GM12872 (cell line): Measurements from ENCODE around the gene IP6K1.
A peak's percentile ranks its signal among the peaks of the same experiment; 100 is the strongest.

Source experiments
- TF ChIP-seq, protein P1 (sequence below): IDR thresholded peaks from 3 replicates; pipeline ENCODE4 v1.5.1; 2011; ENCODE audit warnings: low read depth, mild to moderate bottlenecking, low read length, moderate library complexity; ENCODE audit not compliant: insufficient read depth

Gene IP6K1

DNA sequence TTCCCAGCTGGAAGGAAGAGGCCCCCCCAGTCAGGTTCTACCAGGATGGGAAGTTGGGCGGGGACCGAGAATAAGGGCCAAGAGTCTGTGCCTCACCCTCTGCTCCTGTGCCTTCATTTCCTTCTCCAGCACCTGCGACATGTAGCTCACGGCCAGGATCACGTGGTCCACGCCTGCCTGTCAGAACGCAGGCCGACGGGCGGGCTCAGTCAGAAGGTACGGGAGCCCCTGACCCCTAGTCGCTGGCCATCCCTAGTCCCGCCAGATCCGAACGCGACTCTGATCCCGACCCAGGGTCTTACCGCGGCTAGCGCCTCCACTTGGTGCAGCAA, 63.1 kb downstream of the IP6K1 start:
- TF ChIP-seq, protein P1, sequence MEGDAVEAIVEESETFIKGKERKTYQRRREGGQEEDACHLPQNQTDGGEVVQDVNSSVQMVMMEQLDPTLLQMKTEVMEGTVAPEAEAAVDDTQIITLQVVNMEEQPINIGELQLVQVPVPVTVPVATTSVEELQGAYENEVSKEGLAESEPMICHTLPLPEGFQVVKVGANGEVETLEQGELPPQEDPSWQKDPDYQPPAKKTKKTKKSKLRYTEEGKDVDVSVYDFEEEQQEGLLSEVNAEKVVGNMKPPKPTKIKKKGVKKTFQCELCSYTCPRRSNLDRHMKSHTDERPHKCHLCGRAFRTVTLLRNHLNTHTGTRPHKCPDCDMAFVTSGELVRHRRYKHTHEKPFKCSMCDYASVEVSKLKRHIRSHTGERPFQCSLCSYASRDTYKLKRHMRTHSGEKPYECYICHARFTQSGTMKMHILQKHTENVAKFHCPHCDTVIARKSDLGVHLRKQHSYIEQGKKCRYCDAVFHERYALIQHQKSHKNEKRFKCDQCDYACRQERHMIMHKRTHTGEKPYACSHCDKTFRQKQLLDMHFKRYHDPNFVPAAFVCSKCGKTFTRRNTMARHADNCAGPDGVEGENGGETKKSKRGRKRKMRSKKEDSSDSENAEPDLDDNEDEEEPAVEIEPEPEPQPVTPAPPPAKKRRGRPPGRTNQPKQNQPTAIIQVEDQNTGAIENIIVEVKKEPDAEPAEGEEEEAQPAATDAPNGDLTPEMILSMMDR, result no peak

DNA sequence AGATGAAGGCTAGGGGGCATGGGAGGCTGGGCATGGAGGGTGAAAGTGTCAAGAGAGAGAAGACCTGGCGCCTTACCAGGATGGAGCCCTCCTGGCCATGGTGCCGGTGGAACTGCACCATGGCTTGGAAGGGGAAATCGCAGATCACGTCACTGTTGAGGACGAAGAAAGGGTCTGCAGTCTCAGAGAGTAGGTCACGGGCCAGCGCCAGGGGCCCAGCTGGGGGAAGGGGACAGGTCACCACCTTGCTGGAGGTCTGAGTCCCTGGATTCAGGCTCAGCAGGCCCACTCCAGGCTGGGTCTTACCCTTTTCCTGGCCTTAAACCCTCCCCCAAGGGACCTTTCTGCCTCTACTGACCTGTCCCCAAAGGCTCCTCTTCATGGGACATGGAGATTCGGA, 63.4 kb downstream of the IP6K1 start:
- TF ChIP-seq, protein P1, result no peak

DNA sequence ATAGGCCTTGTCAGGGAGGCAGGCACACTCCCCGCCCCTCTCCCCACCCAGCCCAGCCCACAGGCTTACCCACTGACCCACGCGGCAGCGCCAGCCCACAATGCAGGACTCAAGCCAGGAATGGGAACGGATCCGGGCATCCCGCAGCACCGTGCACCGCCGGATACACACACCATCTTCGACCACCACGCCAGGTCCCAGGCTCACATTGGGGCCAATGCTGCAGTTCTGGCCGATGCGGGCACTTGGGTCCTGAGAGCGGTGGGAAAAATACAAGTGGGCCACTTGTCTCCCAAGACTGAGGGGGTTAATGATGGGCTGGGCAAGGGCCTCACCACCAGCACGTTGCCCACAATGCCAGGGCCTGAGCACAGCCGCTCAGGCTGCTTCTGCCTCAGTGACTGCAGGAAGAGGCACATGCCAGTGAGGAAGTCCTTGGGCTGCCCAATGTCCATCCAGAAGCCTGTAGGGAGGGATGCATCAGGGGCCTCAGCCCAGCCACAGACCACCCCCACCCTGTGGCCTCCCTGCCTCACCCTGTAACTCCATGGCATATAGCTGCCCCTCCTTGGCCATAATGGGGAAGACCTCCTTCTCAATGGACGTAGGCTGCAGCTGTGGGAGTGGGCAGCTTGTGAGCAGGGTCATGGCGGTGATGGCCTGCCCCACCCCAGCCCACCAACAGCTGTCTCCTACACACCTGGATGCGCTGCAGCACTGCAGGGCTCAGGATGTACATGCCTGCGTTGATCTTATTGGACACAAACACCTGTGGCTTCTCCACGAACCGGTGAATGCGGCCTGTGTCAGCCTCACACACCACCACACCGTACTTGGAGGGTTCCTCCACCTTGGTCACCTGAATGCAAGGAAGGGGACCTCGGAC, 64.2 kb downstream of the IP6K1 start:
- TF ChIP-seq, protein P1, result no peak

DNA sequence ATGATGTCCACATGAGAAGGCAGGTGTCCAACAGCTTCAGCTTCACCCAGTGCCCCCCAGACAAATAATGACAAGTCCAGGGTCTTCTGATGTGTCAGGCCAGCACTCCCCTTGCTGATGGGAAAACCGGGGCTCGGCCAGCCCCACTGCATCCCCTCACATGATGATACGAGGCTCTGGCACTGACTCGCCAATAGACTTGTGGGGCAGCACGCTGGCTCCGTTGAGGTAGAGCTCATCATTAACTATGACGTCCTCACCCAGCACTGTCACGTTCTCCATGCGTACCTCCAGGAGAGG, 64.8 kb downstream of the IP6K1 start:
- TF ChIP-seq, protein P1, result no peak

DNA sequence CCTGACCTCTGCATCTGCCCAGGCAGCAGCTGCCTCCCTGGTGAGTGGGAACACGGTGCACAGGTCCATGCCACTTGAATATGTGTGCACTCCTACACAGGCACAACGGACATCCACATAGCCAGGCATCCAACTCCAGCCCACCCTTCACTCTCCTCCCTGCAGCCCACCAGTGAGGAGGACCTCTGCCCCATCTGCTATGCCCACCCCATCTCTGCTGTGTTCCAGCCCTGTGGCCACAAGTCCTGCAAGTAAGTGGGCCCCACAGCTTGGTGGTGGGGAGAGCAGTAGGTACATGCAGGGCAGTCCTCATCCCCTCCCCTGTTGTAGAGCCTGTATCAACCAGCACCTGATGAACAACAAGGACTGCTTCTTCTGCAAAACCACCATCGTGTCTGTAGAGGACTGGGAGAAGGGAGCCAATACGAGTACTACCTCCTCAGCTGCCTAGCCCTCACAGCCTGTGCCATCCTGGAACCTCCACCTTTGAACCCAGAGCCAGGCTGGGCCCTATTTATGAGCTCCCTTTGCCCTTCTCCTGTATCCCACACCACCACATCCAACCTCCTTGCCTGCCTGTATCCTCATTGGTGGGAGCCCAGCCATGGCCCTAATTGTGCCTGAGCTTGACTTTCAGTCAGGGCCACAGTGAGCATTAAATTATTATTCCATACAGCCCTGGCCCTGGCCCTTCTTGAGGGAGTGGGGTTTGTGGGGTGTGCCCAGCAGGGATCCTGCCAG, 65.3 kb downstream of the IP6K1 start:
- TF ChIP-seq, protein P1, result no peak

DNA sequence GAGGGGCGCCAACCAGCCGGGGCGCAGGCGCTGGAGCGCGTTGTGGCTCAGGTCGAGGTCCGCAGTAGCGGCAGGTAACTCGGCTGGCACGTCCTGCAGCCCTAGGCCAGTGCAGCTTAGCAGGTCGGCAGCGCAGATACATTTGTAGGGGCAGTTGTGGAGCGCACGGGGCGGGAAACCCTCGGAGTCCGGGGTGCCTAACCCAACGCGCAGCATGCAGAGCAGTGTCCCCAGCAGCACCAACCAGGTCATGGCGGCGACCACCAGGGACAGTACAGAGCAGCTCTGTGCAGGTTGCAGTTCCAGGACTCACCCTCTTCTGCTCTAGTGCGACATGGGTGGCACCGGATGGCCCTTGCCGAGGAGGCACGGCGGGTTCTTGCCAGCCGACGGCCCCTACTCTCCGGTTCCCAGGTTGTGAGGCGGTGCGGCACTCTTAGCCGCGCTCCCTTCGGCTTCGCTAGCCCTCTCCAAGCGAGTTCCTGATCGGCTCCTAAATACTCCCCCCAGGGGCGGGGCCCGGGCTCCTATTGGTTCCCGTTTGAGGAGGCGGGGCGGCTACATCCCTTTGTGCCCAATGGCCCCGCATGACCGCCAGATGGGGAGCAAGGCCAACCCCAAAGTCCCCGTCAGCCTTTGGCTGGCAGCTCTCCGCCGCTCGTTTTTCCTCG, 67.0 kb downstream of the IP6K1 start, which contains the start of gene AMIGO3:
Gene AMIGO3 (minus strand): TSS at position 471 of the 671 bp plus-strand sequence. CDS start 219 bp downstream, at position 252.
- TF ChIP-seq, protein P1, result peak; percentile 86

DNA sequence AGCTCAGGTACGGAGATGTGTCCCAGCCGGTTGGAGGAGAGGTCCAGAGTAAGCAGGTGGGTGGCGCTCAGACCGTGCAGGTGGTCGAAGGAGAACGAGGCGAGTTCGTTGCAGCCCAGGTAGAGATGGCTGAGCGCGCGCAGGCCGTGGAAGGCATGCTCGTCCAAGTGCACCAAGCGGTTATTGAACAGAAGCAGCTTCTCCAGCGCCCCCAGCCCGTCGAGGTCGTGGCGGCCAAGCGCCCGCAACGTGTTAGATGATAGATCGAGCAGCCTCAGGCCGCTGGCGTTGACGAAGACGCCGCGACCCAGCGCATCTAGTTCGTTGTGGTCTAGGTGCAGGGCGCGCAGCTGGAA, 67.5 kb downstream of the IP6K1 start:
- TF ChIP-seq, protein P1, result no peak
